Panc1 (cell line): ENCODE results near the gene PAK4. TPM values are rescaled to one million over a fixed set of nuclear protein-coding genes. Genes with fewer than 3 reads are reported as not detected.
A peak's percentile ranks its signal among the peaks of the same experiment; 100 is the strongest.

Source experiments
- ATAC-seq: fragments of 200-7000 bp; cut with Tn5 transposase; 2 replicates; pipeline ENCODE4 v1.9.1; 2020; ENCODE audit warnings: mild to moderate bottlenecking, moderate library complexity
- BruUV-seq: library from RNA; stranded (reverse); fragments of 400-500 nt; replicated peaks from 2 replicates; lab custom pipeline; 2021; lab: Mats Ljungman, UMichigan
- CTCF ChIA-PET: fragments of 300-600 bp; sonication (Branson Sonifier 250); formaldehyde crosslinking; loops from one replicate; lab custom pipeline; 2022; ENCODE audit warnings: antibody characterized with exemption; lab: Charles Lee
- POLR2A ChIA-PET: fragments of 300-600 bp; sonication (Branson Sonifier 250); formaldehyde crosslinking; loops from one replicate; lab custom pipeline; 2022; ENCODE audit warnings: antibody characterized with exemption; lab: Charles Lee
- DNase-seq: peaks from one replicate; pipeline ENCODE4 v3.0.0-alpha.2; 2010; ENCODE audit warnings: low read depth, low spot score
- H3K27ac ChIP-seq: 2 replicates; pipeline ENCODE4 v1.5.1; 2011; ENCODE audit warnings: mild to moderate bottlenecking, low read length, inconsistent platforms
- H3K27me3 ChIP-seq: fragments of 200-500 bp; sonication (Bioruptor generic); 2 replicates; pipeline ENCODE4 v1.6.0; 2014; ENCODE audit warnings: low read length, inconsistent platforms; ENCODE audit not compliant: control insufficient read depth, insufficient read depth
- H3K36me3 ChIP-seq: fragments of 200-500 bp; sonication (Bioruptor generic); 2 replicates; pipeline ENCODE4 v1.5.1; 2014; ENCODE audit warnings: inconsistent platforms, mild to moderate bottlenecking, low read length, moderate library complexity; ENCODE audit not compliant: control insufficient read depth, insufficient read depth
- H3K4me1 ChIP-seq: 2 replicates; pipeline ENCODE4 v1.5.1; 2011; ENCODE audit warnings: inconsistent platforms, mild to moderate bottlenecking, low read length, moderate library complexity; ENCODE audit not compliant: control insufficient read depth, insufficient read depth
- H3K4me3 ChIP-seq, 2 experiments: 2 replicates each; pipeline ENCODE4 v1.5.1; 2011 to 2012; ENCODE audit warnings: low read depth in 2 of 2, low read length in 2 of 2, mild to moderate bottlenecking in 2 of 2, inconsistent platforms in 1 of 2, moderate library complexity in 1 of 2
- H3K9me3 ChIP-seq: fragments of 200-500 bp; sonication (Bioruptor generic); 2 replicates; pipeline ENCODE4 v1.5.1; 2014; ENCODE audit warnings: low read depth, mild to moderate bottlenecking, inconsistent platforms, low read length, moderate library complexity; ENCODE audit not compliant: control insufficient read depth, insufficient read depth
- POLR2AphosphoS5 ChIP-seq: IDR thresholded peaks from 2 replicates; pipeline ENCODE4 v1.6.1; 2012; ENCODE audit warnings: mild to moderate bottlenecking, low read depth, low read length, moderate library complexity
- REST ChIP-seq, 2 experiments: IDR thresholded peaks; 2 replicates each; pipeline ENCODE4 v1.6.1; 2011 to 2012; ENCODE audit warnings: low read depth in 2 of 2, control low read depth in 1 of 2, low read length in 1 of 2, mild to moderate bottlenecking in 1 of 2, moderate library complexity in 1 of 2; ENCODE audit not compliant: insufficient read depth in 1 of 2
- SIN3A ChIP-seq: IDR thresholded peaks from 2 replicates; pipeline ENCODE4 v1.6.1; 2012; ENCODE audit warnings: low read depth, mild to moderate bottlenecking, low read length, moderate library complexity, borderline replicate concordance; ENCODE audit not compliant: insufficient read depth
- TCF7L2 ChIP-seq: IDR thresholded peaks from 2 replicates; pipeline ENCODE4 v1.6.1; 2011; ENCODE audit warnings: mild to moderate bottlenecking, low read depth, low read length, inconsistent platforms
- in situ Hi-C: cut with HindIII; loops from 2 replicates; pipeline ENCODE4 v1.10.0; 2016; ENCODE audit warnings: low sequenced_read_pairs, low pct_unique_long_range_greater_than_20kb
- intact Hi-C: fragments of 100-400 bp; cut with micrococcal nuclease; formaldehyde crosslinking; loops from one replicate; pipeline ENCODE4 v1.10.0; 2022; ENCODE audit not compliant: unreplicated experiment
- total RNA-seq: library from RNA; stranded (reverse); gene quantifications from one replicate; pipeline ENCODE4 v1.2.1, GENCODE V29; 2021; ENCODE audit not compliant: unreplicated experiment
- TF ChIP-seq, protein P1 (sequence below): fragments of 450-650 bp; IDR thresholded peaks from 2 replicates; pipeline ENCODE4 v1.5.1; 2017; ENCODE audit warnings: mild to moderate bottlenecking

The PAK4 gene
- total RNA-seq, 1 experiment from 2014 or later: 311 TPM

DNA sequence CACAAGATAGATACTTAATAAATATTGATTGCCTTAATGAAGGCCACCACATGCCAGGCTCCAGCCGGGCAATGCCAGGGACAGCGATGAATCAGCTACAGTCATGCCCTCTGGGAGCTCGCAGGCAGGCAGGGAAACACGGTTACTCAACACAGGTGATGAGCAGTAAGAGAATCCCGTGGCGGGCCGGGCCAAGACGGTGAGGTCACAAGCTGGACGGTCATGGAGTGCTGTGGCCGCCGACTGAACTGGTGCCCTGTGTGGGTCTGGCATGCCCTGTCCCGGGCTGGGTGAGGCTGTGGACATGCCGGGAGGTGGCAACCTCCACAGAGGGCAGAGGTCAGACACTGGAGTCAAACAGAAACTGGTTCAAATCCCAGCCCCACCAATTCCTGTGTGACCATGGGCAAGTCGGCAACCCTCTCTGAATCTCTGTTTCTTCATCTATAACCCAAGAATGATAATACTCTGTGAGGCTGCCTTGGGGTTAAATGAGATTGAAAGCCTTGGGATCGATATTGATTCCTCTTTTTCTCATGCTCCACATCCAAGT lies 13.2 kb upstream of the PAK4 start:
- Histone ChIP-seq H3K27ac (peak overlapping the region; percentile 52), H3K4me3 (no peak overlapping the region)
- TF ChIP-seq REST (IDR thresholded peaks at IDR 0.05; ENCODE audit: insufficient read depth in 1 of 2, low read depth in 2 of 2, low read length in 1 of 2) (no peak), POLR2AphosphoS5 (no peak), SIN3A (no peak)

GRCh38 chr19:39113199-39113598 lies 12.4 kb upstream of the PAK4 start:
- no peak for DNase-seq
- Histone ChIP-seq H3K36me3 (no peaks in the 10 kb centered on the region), H3K9me3 (no peaks in the 10 kb centered on the region), H3K4me1 (peaks cover 9% of the 10 kb centered on the region), H3K27ac (no peak overlapping the region), H3K27me3 (no peaks in the 10 kb centered on the region), H3K4me3 (no peak overlapping the region)
- ChIA-PET CTCF (interaction anchor here (0.7 kb wide), 2 partner anchors 52 to 61 kb away, joined by 3 to 25 read pairs; no protein-coding TSS in a partner anchor), POLR2A (interaction anchor here (0.7 to 0.9 kb wide), 3 partner anchors 13 to 155 kb away, joined by 4 to 10 read pairs (median 10); no protein-coding TSS in a partner anchor)
- no peak for TF ChIP-seq SIN3A
- no peak for TF ChIP-seq POLR2AphosphoS5
- no peak for TF ChIP-seq TCF7L2
- TF ChIP-seq, protein P1, sequence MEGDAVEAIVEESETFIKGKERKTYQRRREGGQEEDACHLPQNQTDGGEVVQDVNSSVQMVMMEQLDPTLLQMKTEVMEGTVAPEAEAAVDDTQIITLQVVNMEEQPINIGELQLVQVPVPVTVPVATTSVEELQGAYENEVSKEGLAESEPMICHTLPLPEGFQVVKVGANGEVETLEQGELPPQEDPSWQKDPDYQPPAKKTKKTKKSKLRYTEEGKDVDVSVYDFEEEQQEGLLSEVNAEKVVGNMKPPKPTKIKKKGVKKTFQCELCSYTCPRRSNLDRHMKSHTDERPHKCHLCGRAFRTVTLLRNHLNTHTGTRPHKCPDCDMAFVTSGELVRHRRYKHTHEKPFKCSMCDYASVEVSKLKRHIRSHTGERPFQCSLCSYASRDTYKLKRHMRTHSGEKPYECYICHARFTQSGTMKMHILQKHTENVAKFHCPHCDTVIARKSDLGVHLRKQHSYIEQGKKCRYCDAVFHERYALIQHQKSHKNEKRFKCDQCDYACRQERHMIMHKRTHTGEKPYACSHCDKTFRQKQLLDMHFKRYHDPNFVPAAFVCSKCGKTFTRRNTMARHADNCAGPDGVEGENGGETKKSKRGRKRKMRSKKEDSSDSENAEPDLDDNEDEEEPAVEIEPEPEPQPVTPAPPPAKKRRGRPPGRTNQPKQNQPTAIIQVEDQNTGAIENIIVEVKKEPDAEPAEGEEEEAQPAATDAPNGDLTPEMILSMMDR: no peak
- no TSS peak for BruUV-seq
- in situ Hi-C loops: loop anchor here (10.0 kb wide), 2 partner anchors 48 to 62 kb away; no protein-coding TSS in a partner anchor
- no peak for ATAC-seq
- intact Hi-C loops: no loop called here

More for the DNA sequence above, 13.2 kb upstream of the PAK4 start:
- Histone ChIP-seq H3K9me3 (no peaks in the 10 kb centered on the region), H3K36me3 (no peaks in the 10 kb centered on the region), H3K27me3 (no peaks in the 10 kb centered on the region), H3K4me1 (peaks cover 9% of the 10 kb centered on the region)
- ATAC-seq (peak; percentile 60), DNase-seq (peak; percentile 96)
- intact Hi-C loops: no loop called here
- in situ Hi-C loops: loop anchor here (10.0 kb wide), 2 partner anchors 48 to 62 kb away; no protein-coding TSS in a partner anchor
- CTCF ChIA-PET: interaction anchor here (0.5 to 1.4 kb wide), 4 partner anchors 10 to 136 kb away, joined by 3 to 5 read pairs (median 4); no protein-coding TSS in a partner anchor
- POLR2A ChIA-PET: interaction anchor here (0.6 to 0.9 kb wide), 3 partner anchors 66 to 218 kb away, joined by 3 to 10 read pairs (median 4); no protein-coding TSS in a partner anchor
- no TSS peak for BruUV-seq
